ENCODE data around the gene MFSD2B.
"Not testable (repeated sequence)": the region's sequence is repeated elsewhere in the genome, so short reads cannot be mapped to it uniquely, and the experiment has no call there.

MFSD2B gene

GRCh38 chr2:24009680-24010476, at the start of gene MFSD2B:
MFSD2B (plus strand) TSS chr2:24010085; CDS start chr2:24010097, 12 bp downstream.
- DNase-seq, result no peak

GRCh38 chr2:23967846-23968245, 42.0 kb upstream of the MFSD2B start:
- DNase-seq, result no peak

- DNase-seq, result no peak
Observed at GRCh38 chr2:23976883-23977282, 33.0 kb upstream of the MFSD2B start.

- DNase-seq, result no peak
Observed at GRCh38 chr2:23988371-23988770, 21.5 kb upstream of the MFSD2B start.

- DNase-seq, result no peak
Observed at GRCh38 chr2:23992931-23993330, 17.0 kb upstream of the MFSD2B start.

GRCh38 chr2:23993736-23994269, 16.1 kb upstream of the MFSD2B start:
- DNase-seq, result no peak

GRCh38 chr2:23994567-23994966, 15.3 kb upstream of the MFSD2B start:
- no peak for DNase-seq

- no peak for DNase-seq
Observed at GRCh38 chr2:24007693-24008092, 2.2 kb upstream of the MFSD2B start.

GRCh38 chr2:24008672-24009366, 1.1 kb upstream of the MFSD2B start:
- no peak for DNase-seq

GRCh38 chr2:24009367-24009679, 562 bp upstream of the MFSD2B start:
- no peak for DNase-seq

- no peak for DNase-seq
Observed at GRCh38 chr2:24010477-24011249, 778 bp downstream of the MFSD2B start.

- no peak for DNase-seq
Observed at GRCh38 chr2:24011250-24012104, 1.6 kb downstream of the MFSD2B start.

GRCh38 chr2:24012521-24013188, 2.8 kb downstream of the MFSD2B start:
- no peak for DNase-seq

- DNase-seq, result not testable (repeated sequence)
Observed at GRCh38 chr2:24014902-24015301, 5.0 kb downstream of the MFSD2B start.

- no peak for DNase-seq
Observed at GRCh38 chr2:24015562-24016375, 5.9 kb downstream of the MFSD2B start.

- no peak for DNase-seq
Observed at GRCh38 chr2:24016376-24016761, 6.5 kb downstream of the MFSD2B start.

GRCh38 chr2:24016853-24017703, 7.2 kb downstream of the MFSD2B start:
- no peak for DNase-seq

- no peak for DNase-seq
Observed at GRCh38 chr2:24017711-24018110, 7.8 kb downstream of the MFSD2B start.

GRCh38 chr2:24018241-24018640, 8.4 kb downstream of the MFSD2B start:
- no peak for DNase-seq

- DNase-seq, result no peak
Observed at GRCh38 chr2:24019729-24020128, 9.8 kb downstream of the MFSD2B start.
